Brain microvascular endothelial cell (primary cell): ENCODE results near the gene EYS.

Experiments
- DNase-seq: peaks from one replicate; pipeline ENCODE4 v3.0.0-alpha.2; 2020
- H3K27ac ChIP-seq: fragments of 250-450 bp; sonication (Bioruptor Pico); 2 replicates; pipeline ENCODE4 v1.5.1; 2020; ENCODE audit warnings: mild to moderate bottlenecking, moderate library complexity
- H3K27me3 ChIP-seq: fragments of 250-450 bp; sonication (Bioruptor Pico); replicated peaks from 2 replicates; pipeline ENCODE4 v1.5.1; 2020; ENCODE audit warnings: mild to moderate bottlenecking
- H3K36me3 ChIP-seq: fragments of 250-450 bp; sonication (Bioruptor Pico); replicated peaks from 2 replicates; pipeline ENCODE4 v1.5.1; 2020; ENCODE audit warnings: mild to moderate bottlenecking
- H3K4me3 ChIP-seq: 2 replicates; pipeline ENCODE4 v1.5.1; 2011; ENCODE audit warnings: low read depth, mild to moderate bottlenecking, control low read depth, low read length, moderate library complexity
- CTCF ChIP-seq: IDR thresholded peaks from 2 replicates; pipeline ENCODE4 v1.5.1; 2011; ENCODE audit warnings: low read depth, mild to moderate bottlenecking, moderate library complexity, low read length, control low read depth, inconsistent platforms; ENCODE audit errors: missing control alignments
- in situ Hi-C: cut with HindIII; loops from 2 replicates; pipeline ENCODE4 v1.10.0; 2017; ENCODE audit warnings: low sequenced_read_pairs, low pct_ligation_motif_present

EYS gene

GRCh38 chr6:64724091-64724490 is 982.9 kb downstream of the EYS start:
- no peak for DNase-seq
- Histone ChIP-seq H3K27me3 (no peaks in the 10 kb centered on the region), H3K27ac (no peak overlapping the region), H3K36me3 (no peaks in the 10 kb centered on the region), H3K4me3 (no peak overlapping the region)
- in situ Hi-C loops = no loop called here
- no peak for TF ChIP-seq CTCF

- in situ Hi-C loops = no loop called here
- DNase-seq = no peak
- Histone ChIP-seq H3K27me3 (no peaks in the 10 kb centered on the region), H3K36me3 (no peaks in the 10 kb centered on the region), H3K4me3 (no peak overlapping the region), H3K27ac (no peak overlapping the region)
- TF ChIP-seq CTCF = no peak
These were observed 983.5 kb downstream of the EYS start for GRCh38 chr6:64723327-64724058.

- Histone ChIP-seq H3K27me3 (no peaks in the 10 kb centered on the region), H3K4me3 (no peak overlapping the region), H3K36me3 (no peaks in the 10 kb centered on the region), H3K27ac (no peak overlapping the region)
- TF ChIP-seq CTCF = no peak
- in situ Hi-C loops = no loop called here
- no peak for DNase-seq
These were observed 985.2 kb downstream of the EYS start for GRCh38 chr6:64721865-64722264.

- Histone ChIP-seq H3K36me3 (no peaks in the 10 kb centered on the region), H3K27ac (no peak overlapping the region), H3K27me3 (no peaks in the 10 kb centered on the region), H3K4me3 (no peak overlapping the region)
- no peak for TF ChIP-seq CTCF
- in situ Hi-C loops = no loop called here
- no peak for DNase-seq
These were observed 989.7 kb downstream of the EYS start for GRCh38 chr6:64717281-64717680.

- no peak for TF ChIP-seq CTCF
- H3K27me3 ChIP-seq = no peaks in the 10 kb centered on the region
- no peak overlapping the region for H3K4me3 ChIP-seq
- in situ Hi-C loops = no loop called here
- H3K27ac ChIP-seq = no peak overlapping the region
- DNase-seq = no peak
- H3K36me3 ChIP-seq = no peaks in the 10 kb centered on the region
These were observed 991.4 kb downstream of the EYS start for GRCh38 chr6:64715624-64716023.

- no peak for TF ChIP-seq CTCF
- DNase-seq = no peak
- Histone ChIP-seq H3K27me3 (no peaks in the 10 kb centered on the region), H3K36me3 (no peaks in the 10 kb centered on the region), H3K4me3 (no peak overlapping the region), H3K27ac (no peak overlapping the region)
- in situ Hi-C loops = no loop called here
These were observed 993.0 kb downstream of the EYS start for GRCh38 chr6:64714073-64714472.
